Measurements from ENCODE around the gene POGZ. TPM values are rescaled to one million over a fixed set of nuclear protein-coding genes. Genes with fewer than 3 reads are reported as not detected.

POGZ gene
- total RNA-seq, 1 experiment from 2014 or later: 80.6 TPM

- ChIA-PET CTCF (interaction anchor here (1.5 kb wide), 1 partner anchor 16 kb away, joined by 5 read pairs; no protein-coding TSS in a partner anchor), RAD21 (ENCODE audit: low non-redundant PET in 1 of 2, low total read pairs in 2 of 2, uncharacterized antibody in 2 of 2, unreplicated experiment in 2 of 2) (no interaction called here), POLR2A (no interaction called here)
- Histone ChIP-seq H3K9ac (ENCODE audit: low read length) (no peak overlapping the region), H4K20me1 (ENCODE audit: insufficient read depth) (no peaks in the 10 kb centered on the region), H3K27me3 (ENCODE audit: insufficient read depth, low read length) (no peaks in the 10 kb centered on the region), H3K4me1 (ENCODE audit: control insufficient read depth in 1 of 2, insufficient read depth in 2 of 2, low read length in 2 of 2) (no peaks in the 10 kb centered on the region), H3K79me2 (ENCODE audit: insufficient read depth, low read length) (no peaks in the 10 kb centered on the region), H3K9me3 (ENCODE audit: control insufficient read depth in 1 of 2, insufficient read depth in 1 of 2, low read depth in 1 of 2, low read length in 2 of 2) (peaks cover 0 to 9% of the 10 kb centered on the region in 2 experiments; a peak in 1 of 4 replicates), H3K4me2 (ENCODE audit: low read length) (no peak overlapping the region), H2AFZ (ENCODE audit: low read depth, low read length, poor library complexity, severe bottlenecking) (no peak overlapping the region), H3K36me3 (ENCODE audit: control insufficient read depth in 1 of 2, insufficient read depth in 2 of 2, low read length in 2 of 2) (no peaks in the 10 kb centered on the region), H3K27ac (ENCODE audit: low read depth, low read length) (no peak overlapping the region), H3K4me3 (replicated peaks in 1 of 2; ENCODE audit: low read depth in 1 of 2, low read length in 2 of 2) (no peak overlapping the region), H3K9me2 (ENCODE audit: insufficient read depth) (no peaks in the 10 kb centered on the region)
- ATAC-seq (no peak), DNase-seq (ENCODE audit: low read depth, low spot score) (no peak)
- intact Hi-C loops (cut with micrococcal nuclease): no loop called here
- no TSS peak for BruUV-seq (replicated peaks)
- TF ChIP-seq SP1 (IDR thresholded peaks at IDR 0.05; ENCODE audit: low read depth): no peak
- no peak for TF ChIP-seq EZH2 (IDR thresholded peaks at IDR 0.05)
- TF ChIP-seq SRF (IDR thresholded peaks at IDR 0.05; ENCODE audit: low read depth): no peak
- no peak for TF ChIP-seq ZFX (IDR thresholded peaks at IDR 0.05)
- no peak for TF ChIP-seq MAX (IDR thresholded peaks at IDR 0.05)
- TF ChIP-seq CEBPB (IDR thresholded peaks at IDR 0.05; ENCODE audit: low read depth): no peak
- TF ChIP-seq ELF1 (IDR thresholded peaks at IDR 0.05; ENCODE audit: borderline replicate concordance, low read depth): no peak
- no peak for TF ChIP-seq EGR1 (IDR thresholded peaks at IDR 0.05; ENCODE audit: low read depth)
- TF ChIP-seq REST (IDR thresholded peaks at IDR 0.05; ENCODE audit: low read depth): no peak
- TF ChIP-seq YY1 (IDR thresholded peaks at IDR 0.05; ENCODE audit: extremely low read depth, insufficient replicate concordance, low read depth, low read length): no peak
- TF ChIP-seq POLR2AphosphoS5 (IDR thresholded peaks at IDR 0.05; ENCODE audit: low read depth, low read length): no peak
- no peak for TF ChIP-seq CTCF (IDR thresholded peaks at IDR 0.05 in 2 of 3, conservative IDR thresholded peaks at IDR 0.05 in 1 of 3; ENCODE audit: borderline replicate concordance in 1 of 3, insufficient read depth in 1 of 3, low read depth in 2 of 3, low read length in 2 of 3)
- TF ChIP-seq POLR2A (IDR thresholded peaks at IDR 0.05; ENCODE audit: borderline replicate concordance, extremely low read depth, insufficient read depth, insufficient read length): no peak
- no peak for TF ChIP-seq SIN3A (IDR thresholded peaks at IDR 0.05; ENCODE audit: low read depth)
- TF ChIP-seq FOSL1 (IDR thresholded peaks at IDR 0.05; ENCODE audit: low read depth): no peak
- TF ChIP-seq JUND (IDR thresholded peaks at IDR 0.05): no peak
- TF ChIP-seq CBX3 (IDR thresholded peaks at IDR 0.05; ENCODE audit: low read depth): no peak
- no peak for TF ChIP-seq RAD21 (IDR thresholded peaks at IDR 0.05; ENCODE audit: low read depth)
- TF ChIP-seq ZNF274 (IDR thresholded peaks at IDR 0.05; ENCODE audit: low read depth, low read length): no peak
- no peak for TF ChIP-seq ZBTB33 (IDR thresholded peaks at IDR 0.05; ENCODE audit: extremely low read depth, insufficient replicate concordance, low read length)
These were observed 102.6 kb downstream of the POGZ start for GRCh38 chr1:151356696-151357095.

Data from HCT116 (cell line).